B cell (primary cell): ENCODE data around the gene NHEJ1. TPM values are rescaled to one million over a fixed set of nuclear protein-coding genes. Genes with fewer than 3 reads are reported as not detected.

Source experiments
- ATAC-seq: fragments of 200-7000 bp; cut with Tn5 transposase; one replicate; pipeline ENCODE4 v1.10.0; 2021; ENCODE audit warnings: low read depth, mild to moderate bottlenecking, moderate number of reproducible peaks, moderate library complexity
- CTCF ChIA-PET: fragments of 350-600 bp; sonication (Branson Sonifier 250); formaldehyde crosslinking; loops from one replicate; lab custom pipeline; 2021; ENCODE audit warnings: antibody characterized with exemption, inconsistent platforms; lab: Charles Lee
- POLR2A ChIA-PET: fragments of 350-600 bp; sonication (Branson Sonifier 250); formaldehyde crosslinking; loops from one replicate; lab custom pipeline; 2021; ENCODE audit warnings: antibody characterized with exemption; lab: Charles Lee
- DNase-seq: peaks from one replicate; pipeline ENCODE4 v3.0.0; 2013
- H2AFZ ChIP-seq: 2 replicates; pipeline ENCODE4 v1.6.1; 2012; ENCODE audit warnings: mild to moderate bottlenecking, low read depth, low read length; ENCODE audit not compliant: insufficient read depth, poor library complexity, severe bottlenecking
- H3K27ac ChIP-seq, 2 donors: 1 replicate in 1 of 2; 2 replicates in 1 of 2; pipeline ENCODE4 v1.5.1; 2012 to 2013; ENCODE audit warnings: low read length in 2 of 2, mild to moderate bottlenecking in 2 of 2, moderate library complexity in 1 of 2
- H3K27me3 ChIP-seq, 4 experiments: fragments of 200-600 bp in 1 of 4; sonication (generic) in 1 of 4; replicated peaks in 1 of 4; 1 replicate in 2 of 4; 2 replicates in 2 of 4; pipeline versions ENCODE4 v1.6.1 to v1.7.0; 2013 to 2016; ENCODE audit warnings: low read length in 3 of 4, mild to moderate bottlenecking in 2 of 4, mixed read lengths in 1 of 4, moderate library complexity in 1 of 4; ENCODE audit not compliant: insufficient read depth in 4 of 4, control insufficient read depth in 3 of 4; ENCODE audit errors: control extremely low read depth in 1 of 4
- H3K36me3 ChIP-seq, 2 experiments: replicated peaks in 1 of 2; 1 replicate in 1 of 2; 2 replicates in 1 of 2; pipeline versions ENCODE4 v1.6.1 to v1.7.1; 2013; ENCODE audit warnings: low read length in 1 of 2; ENCODE audit not compliant: insufficient read depth in 2 of 2, control insufficient read depth in 1 of 2; ENCODE audit errors: control extremely low read depth in 1 of 2, extremely low read depth in 1 of 2
- H3K4me1 ChIP-seq, 2 donors: fragments of 200-600 bp in 1 of 2; sonication (generic) in 1 of 2; 1 replicate in 1 of 2; 2 replicates in 1 of 2; pipeline versions ENCODE4 v1.5.1 to v1.6.1; 2013 to 2017; ENCODE audit warnings: low read length in 2 of 2; ENCODE audit not compliant: control insufficient read depth in 2 of 2, insufficient read depth in 2 of 2
- H3K4me2 ChIP-seq: replicated peaks from 2 replicates; pipeline ENCODE3; 2012; ENCODE audit warnings: mild to moderate bottlenecking, low read depth, low read length; ENCODE audit not compliant: poor library complexity, severe bottlenecking
- H3K4me3 ChIP-seq, 5 experiments: fragments of 200-600 bp in 1 of 5; sonication (generic) in 1 of 5; 1 replicate in 3 of 5; 2 replicates in 2 of 5; pipeline versions ENCODE4 v1.5.1 to v1.7.0; 2011 to 2016; ENCODE audit warnings: low read length in 4 of 5, mild to moderate bottlenecking in 4 of 5, low read depth in 2 of 5, control low read depth in 1 of 5, moderate library complexity in 1 of 5; ENCODE audit not compliant: insufficient read depth in 1 of 5; ENCODE audit errors: control extremely low read depth in 1 of 5, extremely low read depth in 1 of 5
- H3K79me2 ChIP-seq: fragments of 200-600 bp; sonication (generic); one replicate; pipeline ENCODE4 v1.6.0; 2016; ENCODE audit warnings: low read length; ENCODE audit not compliant: control insufficient read depth, insufficient read depth
- H3K9ac ChIP-seq: fragments of 200-600 bp; sonication (generic); 2 replicates; pipeline ENCODE4 v1.6.1; 2017; ENCODE audit warnings: mild to moderate bottlenecking, low read length, moderate library complexity
- H3K9me3 ChIP-seq, 3 donors: one replicate each; pipeline versions ENCODE4 v1.6.1 to v1.7.1; 2013; ENCODE audit warnings: low read length in 2 of 3; ENCODE audit not compliant: control insufficient read depth in 2 of 3, insufficient read depth in 1 of 3; ENCODE audit errors: control extremely low read depth in 1 of 3
- H4K20me1 ChIP-seq: 2 replicates; pipeline ENCODE4 v1.6.0; 2012; ENCODE audit warnings: mild to moderate bottlenecking, low read length; ENCODE audit not compliant: insufficient read depth, control insufficient read depth, poor library complexity, severe bottlenecking
- H3K27ac Mint-ChIP-seq: one replicate; pipeline ENCODE4 v1.8.0; 2021; ENCODE audit warnings: mixed read lengths
- H3K27me3 Mint-ChIP-seq: one replicate; pipeline ENCODE4 v1.8.0; 2021; ENCODE audit warnings: mixed read lengths
- H3K4me1 Mint-ChIP-seq: one replicate; pipeline ENCODE4 v1.8.0; 2021; ENCODE audit warnings: mixed read lengths
- H3K4me3 Mint-ChIP-seq: one replicate; pipeline ENCODE4 v1.8.0; 2021; ENCODE audit warnings: mixed read lengths
- H3K9me3 Mint-ChIP-seq: one replicate; pipeline ENCODE4 v1.8.0; 2022; ENCODE audit warnings: mixed read lengths; ENCODE audit not compliant: insufficient read depth
- CTCF ChIP-seq: fragments of 200-600 bp; IDR thresholded peaks from one replicate; pipeline ENCODE4 v1.8.0; 2022; ENCODE audit warnings: antibody characterized with exemption, mild to moderate bottlenecking
- EZH2 ChIP-seq: IDR thresholded peaks from 2 replicates; pipeline ENCODE4 v1.6.1; 2012; ENCODE audit warnings: borderline replicate concordance, low read depth, mild to moderate bottlenecking, moderate library complexity, low read length; ENCODE audit not compliant: insufficient read depth, poor library complexity, severe bottlenecking
- WGBS: methylation state at CpG from one replicate; pipeline ENCODE4 v1.1.5; 2013; ENCODE audit warnings: missing lambda C conversion rate; ENCODE audit not compliant: insufficient coverage; 5-methylcytosine and 5-hydroxymethylcytosine counted together
- intact Hi-C: fragments of 100-400 bp; cut with micrococcal nuclease; formaldehyde crosslinking; loops from one replicate; pipeline ENCODE4 v1.10.0; 2022
- polyA plus RNA-seq: library from polyadenylated mRNA; depleted of rRNA; stranded (reverse); fragments of >200 nt; gene quantifications from 2 replicates; pipeline ENCODE4 v1.2.3, GENCODE V29; 2012
- total RNA-seq, 2 donors: library from RNA; stranded (reverse); fragments of 120-200 nt in 1 of 2; gene quantifications; 1 replicate in 1 of 2; 2 replicates in 1 of 2; pipeline versions ENCODE4 v1.2.3 to v1.2.4, GENCODE V29; 2013 to 2022

Gene NHEJ1
- total and polyA plus RNA-seq, 2 donors (not counting 1 experiment from before 2014, with no cell fraction given): 14.9 to 25.0 TPM

- TF ChIP-seq EZH2 (no peak), CTCF (no peak)
- intact Hi-C loops: no loop called here
- Mint-ChIP-seq H3K4me1 (peaks cover 23% of the 10 kb centered on the region), H3K27me3 (no peaks in the 10 kb centered on the region), H3K9me3 (no peaks in the 10 kb centered on the region), H3K27ac (no peak overlapping the region), H3K4me3 (no peak overlapping the region)
- no peak overlapping the region for H2AFZ ChIP-seq
- ATAC-seq (no peak), DNase-seq (no peak)
- peaks cover 31% of the 10 kb centered on the region for H4K20me1 ChIP-seq
- ChIA-PET CTCF (interaction anchor here (1.3 kb wide), 1 partner anchor 29 kb away, joined by 3 read pairs; no protein-coding TSS in a partner anchor), POLR2A (no interaction called here)
- H3K4me2 ChIP-seq: no peak overlapping the region
- no peak overlapping the region for H3K4me3 ChIP-seq
- no peaks in the 10 kb centered on the region for H3K27me3 ChIP-seq
- peaks cover 23% of the 10 kb centered on the region for H3K79me2 ChIP-seq
- H3K36me3 ChIP-seq: peaks cover 2 to 53% of the 10 kb centered on the region in 2 experiments
- H3K4me1 ChIP-seq: peaks cover 12 to 19% of the 10 kb centered on the region in 2 donors
- H3K27ac ChIP-seq: no peak overlapping the region
- H3K9me3 ChIP-seq: no peaks in the 10 kb centered on the region
- no peak overlapping the region for H3K9ac ChIP-seq
- WGBS: 95% methylated on average over 2 of the region's 2 CpGs
These were observed 23.5 kb upstream of the NHEJ1 start for GRCh38 chr2:219184121-219184520.

GRCh38 chr2:219183151-219183772, 22.6 kb upstream of the NHEJ1 start:
- H3K4me1 Mint-ChIP-seq: peaks cover 29% of the 10 kb centered on the region
- ChIA-PET CTCF (interaction anchor here (1.4 to 1.6 kb wide), 2 partner anchors 10 to 12 kb away, joined by 3 to 6 read pairs; no protein-coding TSS in a partner anchor), POLR2A (no interaction called here)
- H3K27me3 ChIP-seq: no peaks in the 10 kb centered on the region
- H3K27me3 Mint-ChIP-seq: no peaks in the 10 kb centered on the region
- peaks cover 2 to 53% of the 10 kb centered on the region in 2 experiments for H3K36me3 ChIP-seq
- H4K20me1 ChIP-seq: peaks cover 37% of the 10 kb centered on the region
- H3K27ac ChIP-seq: no peak overlapping the region
- H3K9me3 ChIP-seq: no peaks in the 10 kb centered on the region
- H3K9me3 Mint-ChIP-seq: no peaks in the 10 kb centered on the region
- no peak overlapping the region for H2AFZ ChIP-seq
- intact Hi-C loops: no loop called here
- TF ChIP-seq EZH2 (no peak), CTCF (no peak)
- no peak overlapping the region for H3K9ac ChIP-seq
- no peak overlapping the region for H3K4me3 ChIP-seq
- H3K27ac Mint-ChIP-seq: no peak overlapping the region
- WGBS: 100% methylated on average over 3 of the region's 6 CpGs
- ATAC-seq: no peak
- H3K4me2 ChIP-seq: no peak overlapping the region
- DNase-seq: no peak
- no peak overlapping the region for H3K4me3 Mint-ChIP-seq
- peaks cover 18 to 25% of the 10 kb centered on the region in 2 donors for H3K4me1 ChIP-seq
- H3K79me2 ChIP-seq: peaks cover 32% of the 10 kb centered on the region
